K562 (cell line): Measurements from ENCODE around the gene HOXC11.

ENCODE experiments used
- ELF4 ChIP-seq: fragments of 450-650 bp; formaldehyde crosslinking; IDR thresholded peaks from 2 replicates; pipeline ENCODE4 v1.4.0; 2022; ENCODE audit warnings: missing genetic modification characterization
- ESRRA ChIP-seq: fragments of 450-650 bp; IDR thresholded peaks from 2 replicates; pipeline ENCODE4 v1.6.1; 2014; ENCODE audit warnings: low read depth, mild to moderate bottlenecking, moderate library complexity, borderline replicate concordance
- GABPB1 ChIP-seq: sonication (generic); formaldehyde crosslinking; IDR thresholded peaks from 2 replicates; pipeline ENCODE4 v1.8.0; 2022; ENCODE audit warnings: mild to moderate bottlenecking, missing genetic modification reagents
- HDAC8 ChIP-seq: fragments of 450-650 bp; IDR thresholded peaks from 2 replicates; pipeline ENCODE4 v1.6.1; 2016; ENCODE audit warnings: mild to moderate bottlenecking, missing genetic modification characterization, moderate library complexity, missing compliant biosample characterization
- HMG20B ChIP-seq: fragments of 250-450 bp; sonication (Bioruptor Pico); IDR thresholded peaks from 2 replicates; pipeline ENCODE4 v1.5.0; 2021; ENCODE audit warnings: mild to moderate bottlenecking
- MED1 ChIP-seq: sonication (generic); formaldehyde crosslinking; IDR thresholded peaks from 2 replicates; pipeline ENCODE4 v1.8.1; 2023; ENCODE audit warnings: missing genetic modification reagents, borderline replicate concordance
- POLR2AphosphoS2 ChIP-seq: IDR thresholded peaks from 2 replicates; pipeline ENCODE4 v1.6.1; 2012; ENCODE audit warnings: low read length, improper control_type of control experiment
- SREBF2 ChIP-seq: sonication (generic); formaldehyde crosslinking; IDR thresholded peaks from 2 replicates; pipeline ENCODE4 v1.4.0; 2020; ENCODE audit warnings: mild to moderate bottlenecking, missing genetic modification reagents
- ZNF133 ChIP-seq: fragments of 250-450 bp; sonication (Bioruptor Pico); IDR thresholded peaks from 2 replicates; pipeline ENCODE4 v1.4.0; 2020; ENCODE audit warnings: mild to moderate bottlenecking
- ZNF24 ChIP-seq: fragments of 450-650 bp; IDR thresholded peaks from 2 replicates; pipeline ENCODE4 v1.6.1; 2016
- ZNF668 ChIP-seq: fragments of 250-450 bp; sonication (Bioruptor Pico); IDR thresholded peaks from 2 replicates; pipeline ENCODE4 v1.8.0; 2022; ENCODE audit warnings: mild to moderate bottlenecking, inconsistent platforms
- TF ChIP-seq, protein P1 (sequence below): fragments of 250-450 bp; sonication (Bioruptor Pico); IDR thresholded peaks from 2 replicates; pipeline ENCODE4 v1.4.0; 2020
- TF ChIP-seq, protein P2 (sequence below): sonication (generic); formaldehyde crosslinking; IDR thresholded peaks from 2 replicates; pipeline ENCODE4 v1.9.0; 2022; ENCODE audit warnings: mild to moderate bottlenecking, missing genetic modification reagents

DNA sequence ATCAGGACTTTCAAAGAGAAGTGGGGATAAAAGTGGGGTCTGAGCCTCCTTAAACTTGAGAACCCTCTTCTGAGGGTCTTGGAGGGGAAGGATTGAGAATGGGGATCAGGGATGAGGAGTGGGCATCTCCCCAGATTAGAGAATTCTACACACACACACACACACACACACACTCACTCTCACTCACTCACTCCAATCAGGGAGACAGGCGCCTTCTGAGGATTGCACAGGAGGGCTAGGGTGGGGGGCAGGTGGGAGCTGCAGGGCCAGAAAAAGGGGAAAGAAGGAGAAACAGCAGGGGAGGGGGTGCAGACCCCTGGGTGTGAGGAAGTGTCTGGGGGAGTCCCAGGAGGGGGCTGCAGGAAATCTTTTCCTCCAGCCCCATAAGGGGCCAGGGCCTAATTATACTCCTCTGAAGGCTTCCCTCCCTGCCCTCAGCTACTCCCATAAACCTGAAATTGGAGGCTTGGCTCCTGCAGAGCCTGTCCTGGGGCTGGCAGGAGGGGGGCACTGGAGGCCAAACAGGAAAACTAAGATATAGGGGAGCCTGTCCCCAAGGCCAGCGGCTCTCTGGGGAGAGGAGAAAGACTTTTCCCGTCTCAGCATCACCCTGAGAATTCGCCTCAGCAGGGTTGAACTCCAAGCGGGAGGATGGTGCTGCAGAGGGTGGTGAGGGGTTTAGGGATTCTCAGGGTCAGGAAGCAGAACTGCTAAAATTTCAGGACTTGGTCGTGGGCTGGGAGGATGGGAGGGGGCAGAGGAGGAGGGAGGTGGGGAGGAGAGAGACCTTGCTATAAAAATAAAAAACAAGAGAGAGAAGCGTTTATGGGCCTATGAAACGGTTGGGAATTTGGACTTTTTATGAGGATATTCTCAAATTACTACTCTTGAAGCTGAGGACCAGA is 28.6 kb downstream of the HOXC11 start:
- TF ChIP-seq ZNF24, result no peak
- TF ChIP-seq GABPB1 (CRISPR knock-in tag), result no peak
- no peak for TF ChIP-seq ESRRA
- TF ChIP-seq SREBF2 (CRISPR knock-in tag), result no peak
- TF ChIP-seq ELF4 (CRISPR knock-in tag), result no peak
- TF ChIP-seq, protein P1, sequence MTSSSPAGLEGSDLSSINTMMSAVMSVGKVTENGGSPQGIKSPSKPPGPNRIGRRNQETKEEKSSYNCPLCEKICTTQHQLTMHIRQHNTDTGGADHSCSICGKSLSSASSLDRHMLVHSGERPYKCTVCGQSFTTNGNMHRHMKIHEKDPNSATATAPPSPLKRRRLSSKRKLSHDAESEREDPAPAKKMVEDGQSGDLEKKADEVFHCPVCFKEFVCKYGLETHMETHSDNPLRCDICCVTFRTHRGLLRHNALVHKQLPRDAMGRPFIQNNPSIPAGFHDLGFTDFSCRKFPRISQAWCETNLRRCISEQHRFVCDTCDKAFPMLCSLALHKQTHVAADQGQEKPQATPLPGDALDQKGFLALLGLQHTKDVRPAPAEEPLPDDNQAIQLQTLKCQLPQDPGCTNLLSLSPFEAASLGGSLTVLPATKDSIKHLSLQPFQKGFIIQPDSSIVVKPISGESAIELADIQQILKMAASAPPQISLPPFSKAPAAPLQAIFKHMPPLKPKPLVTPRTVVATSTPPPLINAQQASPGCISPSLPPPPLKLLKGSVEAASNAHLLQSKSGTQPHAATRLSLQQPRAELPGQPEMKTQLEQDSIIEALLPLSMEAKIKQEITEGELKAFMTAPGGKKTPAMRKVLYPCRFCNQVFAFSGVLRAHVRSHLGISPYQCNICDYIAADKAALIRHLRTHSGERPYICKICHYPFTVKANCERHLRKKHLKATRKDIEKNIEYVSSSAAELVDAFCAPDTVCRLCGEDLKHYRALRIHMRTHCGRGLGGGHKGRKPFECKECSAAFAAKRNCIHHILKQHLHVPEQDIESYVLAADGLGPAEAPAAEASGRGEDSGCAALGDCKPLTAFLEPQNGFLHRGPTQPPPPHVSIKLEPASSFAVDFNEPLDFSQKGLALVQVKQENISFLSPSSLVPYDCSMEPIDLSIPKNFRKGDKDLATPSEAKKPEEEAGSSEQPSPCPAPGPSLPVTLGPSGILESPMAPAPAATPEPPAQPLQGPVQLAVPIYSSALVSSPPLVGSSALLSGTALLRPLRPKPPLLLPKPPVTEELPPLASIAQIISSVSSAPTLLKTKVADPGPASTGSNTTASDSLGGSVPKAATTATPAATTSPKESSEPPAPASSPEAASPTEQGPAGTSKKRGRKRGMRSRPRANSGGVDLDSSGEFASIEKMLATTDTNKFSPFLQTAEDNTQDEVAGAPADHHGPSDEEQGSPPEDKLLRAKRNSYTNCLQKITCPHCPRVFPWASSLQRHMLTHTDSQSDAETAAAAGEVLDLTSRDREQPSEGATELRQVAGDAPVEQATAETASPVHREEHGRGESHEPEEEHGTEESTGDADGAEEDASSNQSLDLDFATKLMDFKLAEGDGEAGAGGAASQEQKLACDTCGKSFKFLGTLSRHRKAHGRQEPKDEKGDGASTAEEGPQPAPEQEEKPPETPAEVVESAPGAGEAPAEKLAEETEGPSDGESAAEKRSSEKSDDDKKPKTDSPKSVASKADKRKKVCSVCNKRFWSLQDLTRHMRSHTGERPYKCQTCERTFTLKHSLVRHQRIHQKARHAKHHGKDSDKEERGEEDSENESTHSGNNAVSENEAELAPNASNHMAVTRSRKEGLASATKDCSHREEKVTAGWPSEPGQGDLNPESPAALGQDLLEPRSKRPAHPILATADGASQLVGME (CRISPR knock-in tag), result no peak
- no peak for TF ChIP-seq ZNF133
- no peak for TF ChIP-seq HMG20B (CRISPR knock-in tag)
- TF ChIP-seq POLR2AphosphoS2, result no peak
- no peak for TF ChIP-seq ZNF668 (CRISPR knock-in tag)
- TF ChIP-seq, protein P2, sequence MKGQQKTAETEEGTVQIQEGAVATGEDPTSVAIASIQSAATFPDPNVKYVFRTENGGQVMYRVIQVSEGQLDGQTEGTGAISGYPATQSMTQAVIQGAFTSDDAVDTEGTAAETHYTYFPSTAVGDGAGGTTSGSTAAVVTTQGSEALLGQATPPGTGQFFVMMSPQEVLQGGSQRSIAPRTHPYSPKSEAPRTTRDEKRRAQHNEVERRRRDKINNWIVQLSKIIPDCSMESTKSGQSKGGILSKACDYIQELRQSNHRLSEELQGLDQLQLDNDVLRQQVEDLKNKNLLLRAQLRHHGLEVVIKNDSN (CRISPR knock-in tag), result no peak
- no peak for TF ChIP-seq MED1 (CRISPR knock-in tag)
- TF ChIP-seq HDAC8 (tag), result no peak
